Activated CD4-positive, alpha-beta T cell treated with anti-CD3 and anti-CD28 coated beads, Interleukin-2, amount 10 ng/mL, durations not matched to agents 7 days and 5 days (primary cell): Measurements from ENCODE around the gene OR6C2. TPM values are rescaled to one million over a fixed set of nuclear protein-coding genes. Genes with fewer than 3 reads are reported as not detected.
"Not testable (repeated sequence)": the region's sequence is repeated elsewhere in the genome, so short reads cannot be mapped to it uniquely, and the experiment has no call there.

Experiments
- CTCF ChIA-PET: fragments of 350-600 bp; sonication (Branson Sonifier 250); formaldehyde crosslinking; loops from one replicate; lab custom pipeline; 2021; ENCODE audit warnings: antibody characterized with exemption; lab: Charles Lee
- POLR2A ChIA-PET: fragments of 350-600 bp; sonication (Branson Sonifier 250); formaldehyde crosslinking; loops from one replicate; lab custom pipeline; 2021; ENCODE audit warnings: antibody characterized with exemption; lab: Charles Lee
- DNase-seq: peaks from one replicate; pipeline ENCODE4 v3.0.0-alpha.2; 2020
- H3K27ac Mint-ChIP-seq: one replicate; pipeline ENCODE4 v1.8.0; 2021; ENCODE audit warnings: mild to moderate bottlenecking, moderate library complexity, mixed read lengths
- H3K27me3 Mint-ChIP-seq: one replicate; pipeline ENCODE4 v1.8.0; 2021; ENCODE audit warnings: mixed read lengths
- H3K36me3 Mint-ChIP-seq: one replicate; pipeline ENCODE4 v1.8.0; 2021; ENCODE audit warnings: low read depth, mixed read lengths
- H3K4me1 Mint-ChIP-seq: one replicate; pipeline ENCODE4 v1.8.0; 2021; ENCODE audit warnings: mixed read lengths
- H3K4me3 Mint-ChIP-seq: one replicate; pipeline ENCODE4 v1.8.0; 2021; ENCODE audit warnings: mild to moderate bottlenecking, moderate library complexity, mixed read lengths
- H3K9me3 Mint-ChIP-seq: one replicate; pipeline ENCODE4 v1.8.0; 2021; ENCODE audit warnings: mixed read lengths
- total RNA-seq, 2 experiments: library from RNA; stranded (reverse); gene quantifications; one replicate each; pipeline ENCODE4 v1.2.3, GENCODE V29; 2021

OR6C2 gene
- total RNA-seq, result not detected

DNA sequence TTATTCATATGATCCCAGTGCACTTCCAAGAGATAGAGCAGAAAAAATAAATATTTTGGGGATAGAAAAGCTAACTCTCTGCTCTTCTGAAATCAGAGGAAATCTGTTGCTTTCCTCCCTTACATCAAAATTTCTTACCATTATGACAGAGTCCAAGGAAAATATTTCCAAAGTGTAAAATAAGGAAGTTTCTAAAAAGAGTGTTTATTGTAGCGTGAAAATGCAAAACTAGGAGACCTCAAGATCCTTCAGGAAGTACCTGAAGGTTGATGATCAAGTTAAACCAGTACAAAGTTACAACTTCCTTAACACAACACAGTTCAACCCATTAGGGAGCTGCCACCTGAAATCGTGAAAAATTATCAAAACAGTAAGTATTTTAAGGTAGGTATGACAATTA lies at the start of gene OR6C2:
OR6C2 (plus strand) TSS at position 301 of the 400 bp plus-strand sequence. CDS start 8,138 bp downstream, outside the sequence.
- ChIA-PET CTCF (no interaction called here), POLR2A (no interaction called here)
- peaks cover 10% of the 10 kb centered on the region for H3K27me3 Mint-ChIP-seq
- H3K4me3 Mint-ChIP-seq, result no peak within 1 kb of the TSS
- no peaks in the 10 kb centered on the region for H3K36me3 Mint-ChIP-seq
- no peak for DNase-seq
- no peak within 1 kb of the TSS for H3K27ac Mint-ChIP-seq
- H3K9me3 Mint-ChIP-seq, result peaks cover 6% of the 10 kb centered on the region
- H3K4me1 Mint-ChIP-seq, result no peaks in the 10 kb centered on the region

DNA sequence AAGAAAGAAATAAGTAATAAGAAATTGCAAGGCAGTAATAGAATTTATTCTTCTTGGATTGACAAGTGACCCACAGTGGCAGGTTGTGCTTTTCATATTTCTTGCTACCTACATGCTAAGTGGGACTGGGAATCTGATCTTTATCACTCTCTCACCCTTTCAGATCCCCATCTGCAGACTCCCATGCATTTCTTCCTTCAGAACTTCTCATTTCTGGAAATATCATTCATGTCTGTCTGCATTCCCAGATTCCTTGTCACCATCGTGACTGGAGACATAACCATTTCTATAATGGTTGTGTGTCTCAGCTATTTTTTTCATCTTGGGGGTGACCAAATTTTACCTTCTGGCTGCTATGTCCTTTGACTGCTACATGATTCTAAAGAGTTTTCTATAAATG lies 47.5 kb upstream of the OR6C2 start:
- no peak for DNase-seq
- ChIA-PET CTCF (no interaction called here), POLR2A (no interaction called here)
- H3K27me3 Mint-ChIP-seq, result peaks cover 20% of the 10 kb centered on the region
- H3K4me3 Mint-ChIP-seq, result no peak overlapping the region
- no peaks in the 10 kb centered on the region for H3K4me1 Mint-ChIP-seq
- H3K27ac Mint-ChIP-seq, result no peak overlapping the region
- no peaks in the 10 kb centered on the region for H3K36me3 Mint-ChIP-seq
- no peaks in the 10 kb centered on the region for H3K9me3 Mint-ChIP-seq

DNA sequence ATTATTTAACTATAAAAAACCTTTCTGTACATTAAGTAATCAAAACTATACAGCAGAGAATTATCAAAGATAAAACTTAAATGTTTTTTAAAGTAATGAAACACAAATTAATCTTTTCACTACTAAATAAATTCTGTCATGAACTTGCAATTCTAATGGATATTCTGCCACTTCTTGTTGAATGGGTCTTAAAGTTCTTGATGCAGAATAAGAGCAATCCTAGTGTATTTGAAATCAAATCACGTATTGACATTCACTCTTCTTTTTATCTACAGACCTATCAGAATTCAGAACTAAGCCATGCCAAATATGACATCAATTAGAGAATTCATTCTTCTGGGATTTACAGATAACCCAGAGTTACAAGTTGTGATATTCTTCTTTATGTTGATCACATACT lies 43.6 kb upstream of the OR6C2 start, which contains the start of gene OR6C65:
OR6C65 (plus strand) TSS at position 301 of the 400 bp plus-strand sequence; CDS start at position 301, 0 bp downstream.
- peaks cover 22% of the 10 kb centered on the region for H3K27me3 Mint-ChIP-seq
- DNase-seq, result no peak
- no peak within 1 kb of the TSS for H3K4me3 Mint-ChIP-seq
- no peaks in the 10 kb centered on the region for H3K4me1 Mint-ChIP-seq
- POLR2A ChIA-PET, result no interaction called here
- no peaks in the 10 kb centered on the region for H3K36me3 Mint-ChIP-seq
- H3K9me3 Mint-ChIP-seq, result no peaks in the 10 kb centered on the region
- no peak within 1 kb of the TSS for H3K27ac Mint-ChIP-seq
- CTCF ChIA-PET, result no interaction called here

DNA sequence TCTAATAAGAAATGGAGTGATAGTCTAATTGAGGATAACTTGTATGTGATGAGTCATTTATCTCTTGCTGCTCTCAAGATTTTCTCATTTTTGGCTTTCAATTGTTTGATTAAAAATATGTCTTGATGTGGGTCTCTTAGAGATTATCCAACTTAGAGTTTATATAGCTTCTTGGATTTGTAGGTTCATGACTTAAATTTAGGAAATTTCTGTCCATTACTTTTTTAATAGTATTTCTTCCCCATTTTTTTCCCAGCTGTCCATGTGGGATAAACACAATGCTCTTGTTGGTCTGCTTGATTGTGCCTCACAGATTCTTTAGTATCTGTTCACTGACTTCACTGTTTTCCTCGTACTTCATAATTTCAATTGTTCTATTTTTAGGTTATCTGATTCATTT lies 36.0 kb upstream of the OR6C2 start:
- DNase-seq, result no peak
- Mint-ChIP-seq H3K4me1 (no peaks in the 10 kb centered on the region), H3K9me3 (no peaks in the 10 kb centered on the region), H3K36me3 (no peaks in the 10 kb centered on the region), H3K4me3 (no peak overlapping the region), H3K27me3 (peaks cover 12% of the 10 kb centered on the region), H3K27ac (no peak overlapping the region)
- ChIA-PET POLR2A (no interaction called here), CTCF (interaction anchor here (1.2 kb wide), 1 partner anchor 12 kb away, joined by 3 read pairs; no protein-coding TSS in a partner anchor)

DNA sequence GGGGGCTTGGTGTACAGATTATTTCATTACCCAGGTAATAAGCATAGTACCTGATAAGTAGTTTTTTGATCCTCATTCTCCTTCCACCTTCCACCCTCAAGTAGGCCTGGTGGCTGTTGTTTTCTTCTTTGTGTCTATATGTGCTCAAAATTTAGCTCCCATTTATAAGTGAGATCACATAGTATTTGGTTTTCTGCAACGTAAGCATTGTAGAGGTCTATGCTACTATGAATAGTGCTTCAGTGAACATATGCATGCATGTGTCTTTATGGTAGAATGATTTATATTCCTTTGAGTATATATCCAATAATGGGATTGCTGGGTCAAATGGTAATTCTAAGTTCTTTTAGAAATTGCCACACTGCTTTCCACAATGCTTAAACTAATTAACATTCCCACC lies 34.7 kb upstream of the OR6C2 start:
- H3K4me3 Mint-ChIP-seq, H3K9me3 Mint-ChIP-seq, CTCF ChIA-PET: not testable (repeated sequence)

DNA sequence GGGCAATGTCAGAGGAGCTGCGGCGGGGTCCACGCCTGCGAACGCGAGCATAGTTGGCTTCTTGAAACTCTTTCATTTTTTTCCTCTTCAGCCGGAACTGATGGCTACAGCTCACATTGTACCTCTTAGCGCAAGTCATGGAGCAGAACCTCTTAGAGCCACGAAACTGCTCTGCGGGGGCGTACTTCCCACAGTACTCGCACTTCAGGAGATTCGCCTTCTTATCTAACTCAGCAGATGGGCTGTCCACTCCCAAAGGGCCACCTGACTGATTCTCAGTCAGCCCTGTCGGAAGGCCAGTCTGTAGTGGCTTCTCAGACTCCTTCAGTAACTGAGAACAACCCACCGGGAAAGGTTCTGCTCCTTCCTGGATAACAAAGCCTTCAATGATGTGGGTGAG lies 31.7 kb upstream of the OR6C2 start:
- H3K4me3 Mint-ChIP-seq, DNase-seq, CTCF ChIA-PET, H3K4me1 Mint-ChIP-seq, POLR2A ChIA-PET, H3K27ac Mint-ChIP-seq, H3K9me3 Mint-ChIP-seq, H3K36me3 Mint-ChIP-seq: not testable (repeated sequence)
- peaks cover 34% of the 10 kb centered on the region for H3K27me3 Mint-ChIP-seq

More for the DNA sequence above, 34.7 kb upstream of the OR6C2 start:
- H3K27ac Mint-ChIP-seq, POLR2A ChIA-PET, H3K36me3 Mint-ChIP-seq, H3K4me1 Mint-ChIP-seq, DNase-seq: not testable (repeated sequence)
- H3K27me3 Mint-ChIP-seq, result peaks cover 14% of the 10 kb centered on the region

DNA sequence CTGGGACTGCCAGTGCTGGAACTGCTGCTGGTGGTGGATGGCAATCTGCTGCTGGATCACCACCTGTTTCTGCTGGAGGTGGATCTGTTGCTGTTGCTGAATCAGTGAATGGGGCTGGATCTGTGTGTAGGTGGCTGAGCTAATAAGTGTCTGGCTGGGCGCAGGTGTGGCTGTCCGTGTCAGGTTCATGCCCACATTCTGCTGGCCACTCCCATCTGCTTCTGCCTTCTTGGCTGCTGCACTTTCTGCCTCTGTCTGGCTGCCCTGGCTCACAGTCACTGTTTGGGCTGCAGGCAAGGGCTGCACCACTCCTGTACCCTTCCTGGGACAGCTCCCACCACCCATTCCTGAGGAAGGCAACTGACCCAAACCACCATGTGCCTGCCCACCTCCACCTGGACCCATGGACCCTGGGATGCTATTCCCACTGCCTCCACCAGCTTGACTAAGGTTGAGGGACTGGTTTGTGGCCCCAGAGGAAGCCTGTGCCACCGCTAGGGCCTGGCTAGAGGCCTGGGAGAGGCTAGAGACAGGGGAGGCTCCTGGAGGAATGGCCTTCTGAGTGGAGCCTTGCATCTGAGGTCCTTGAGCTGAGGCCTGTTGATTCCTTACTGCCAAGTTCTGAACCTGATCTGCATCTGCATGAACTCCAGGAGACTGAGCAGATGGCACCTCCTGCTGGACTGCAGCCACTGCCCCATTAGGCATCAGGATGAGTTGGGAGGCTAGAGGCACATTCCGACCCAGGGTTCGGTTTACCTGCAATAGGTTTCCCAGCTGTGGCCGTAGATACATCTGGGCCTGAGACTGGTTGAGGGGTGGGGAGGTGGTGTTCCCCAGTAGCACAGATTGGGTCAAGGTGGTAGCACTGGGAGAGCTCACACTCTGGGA lies 30.1 kb upstream of the OR6C2 start:
- CTCF ChIA-PET, H3K27ac Mint-ChIP-seq, H3K9me3 Mint-ChIP-seq, H3K4me3 Mint-ChIP-seq, H3K4me1 Mint-ChIP-seq, DNase-seq, POLR2A ChIA-PET, H3K36me3 Mint-ChIP-seq: not testable (repeated sequence)
- H3K27me3 Mint-ChIP-seq, result peaks cover 40% of the 10 kb centered on the region

DNA sequence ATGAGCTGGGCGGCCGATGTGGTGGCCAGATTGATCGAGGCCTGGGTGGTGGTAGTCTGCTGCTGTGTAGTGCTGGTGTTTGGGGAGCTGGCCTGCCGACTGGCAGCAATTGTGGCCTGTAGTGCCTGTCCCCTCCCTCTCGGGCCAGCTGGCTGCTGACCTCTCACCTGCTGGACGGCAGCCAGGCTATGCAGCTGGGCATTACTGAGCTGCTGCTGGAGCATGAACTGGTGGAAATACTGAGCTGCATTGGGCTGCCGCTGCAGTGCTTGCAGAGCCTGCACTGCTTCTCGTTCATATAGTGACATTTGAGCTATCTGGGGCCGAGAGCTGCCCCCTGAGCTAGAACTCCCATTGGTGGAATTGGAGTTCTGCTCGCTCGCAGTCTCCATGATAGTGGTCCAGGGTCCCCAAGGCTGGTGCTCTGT lies 29.5 kb upstream of the OR6C2 start:
- peaks cover 44% of the 10 kb centered on the region for H3K27me3 Mint-ChIP-seq
- CTCF ChIA-PET, H3K36me3 Mint-ChIP-seq, POLR2A ChIA-PET, DNase-seq, H3K27ac Mint-ChIP-seq, H3K4me1 Mint-ChIP-seq, H3K4me3 Mint-ChIP-seq, H3K9me3 Mint-ChIP-seq: not testable (repeated sequence)

DNA sequence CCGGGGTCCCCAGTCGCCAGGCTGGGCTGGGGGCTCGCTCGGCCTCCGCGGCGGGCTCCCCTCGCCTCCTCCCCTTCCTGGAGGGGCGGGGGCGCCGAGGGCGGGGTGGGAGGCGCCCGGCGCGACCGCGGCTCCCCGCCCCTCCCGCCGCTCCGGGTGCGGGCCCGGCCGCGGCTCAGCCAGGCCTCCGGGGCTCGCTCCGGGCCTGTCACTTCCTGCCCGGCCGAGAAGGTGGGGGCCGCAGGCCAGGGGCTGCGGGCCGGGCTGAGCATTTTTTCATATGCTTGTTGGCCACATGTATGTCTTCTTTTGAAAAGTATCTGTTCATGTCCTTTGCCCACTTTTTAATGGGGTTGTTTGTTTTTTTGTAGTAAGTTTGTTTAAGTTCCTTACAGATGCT lies 29.0 kb upstream of the OR6C2 start:
- H3K27ac Mint-ChIP-seq, H3K9me3 Mint-ChIP-seq, CTCF ChIA-PET, DNase-seq, H3K4me3 Mint-ChIP-seq, H3K4me1 Mint-ChIP-seq, POLR2A ChIA-PET, H3K36me3 Mint-ChIP-seq: not testable (repeated sequence)
- peaks cover 44% of the 10 kb centered on the region for H3K27me3 Mint-ChIP-seq

DNA sequence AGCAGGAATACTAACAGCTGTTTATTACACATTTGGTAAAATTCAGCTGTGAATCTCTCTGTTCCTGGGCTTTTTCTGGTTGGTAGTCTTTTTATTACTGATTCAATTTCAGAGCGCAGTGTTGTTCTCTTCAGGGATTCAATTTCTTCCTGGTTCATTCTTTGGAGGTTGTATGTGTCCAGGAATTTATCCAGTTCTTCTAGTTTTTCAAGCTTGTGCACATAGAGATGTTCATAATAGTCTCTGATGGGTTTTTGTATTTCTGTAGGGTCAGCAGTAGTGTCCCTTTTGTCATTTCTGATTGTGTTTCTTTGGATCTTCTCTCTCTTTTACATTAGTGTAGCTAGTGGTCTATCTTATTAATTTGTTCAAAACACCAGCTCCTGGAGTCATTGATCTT lies 26.9 kb upstream of the OR6C2 start:
- H3K27ac Mint-ChIP-seq, result no peak overlapping the region
- ChIA-PET CTCF (no interaction called here), POLR2A (no interaction called here)
- H3K9me3 Mint-ChIP-seq, result no peaks in the 10 kb centered on the region
- H3K4me3 Mint-ChIP-seq, result no peak overlapping the region
- H3K4me1 Mint-ChIP-seq, result peaks cover 2% of the 10 kb centered on the region
- peaks cover 44% of the 10 kb centered on the region for H3K27me3 Mint-ChIP-seq
- DNase-seq, result no peak
- H3K36me3 Mint-ChIP-seq, result no peaks in the 10 kb centered on the region

DNA sequence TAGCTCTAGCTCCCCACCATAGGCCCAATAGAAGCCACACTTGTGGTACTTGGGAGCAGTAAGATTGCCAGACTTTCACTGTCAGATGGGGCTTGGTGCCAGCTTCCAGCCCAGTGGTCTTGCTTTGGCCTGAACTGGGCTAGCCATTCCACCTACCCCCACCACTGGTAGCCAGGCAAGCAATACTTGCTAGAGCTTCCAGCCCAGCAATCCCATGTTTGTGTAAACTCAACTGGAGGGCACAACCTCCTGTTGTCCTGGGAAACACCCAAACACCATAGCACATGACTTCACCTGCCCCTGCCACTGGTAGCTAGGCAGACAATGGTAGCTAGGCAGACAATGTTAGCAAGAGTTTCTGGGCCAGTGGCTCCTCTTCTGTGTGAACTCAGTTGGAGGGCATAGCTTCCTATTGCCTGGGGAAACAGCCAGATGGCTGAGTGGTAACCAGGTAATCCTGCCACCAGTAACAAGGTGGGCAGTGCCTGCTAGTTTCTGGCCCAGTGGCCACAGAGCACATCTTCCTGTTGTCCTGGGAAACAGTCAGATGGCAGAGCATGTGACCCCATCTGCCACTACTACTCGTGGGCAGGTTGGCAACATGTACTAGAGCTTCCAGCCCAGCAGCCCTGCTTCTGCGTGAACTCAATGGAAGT lies 23.4 kb upstream of the OR6C2 start:
- H3K4me1 Mint-ChIP-seq, result no peaks in the 10 kb centered on the region
- H3K27ac Mint-ChIP-seq, result no peak overlapping the region
- no peak overlapping the region for H3K4me3 Mint-ChIP-seq
- peaks cover 32% of the 10 kb centered on the region for H3K27me3 Mint-ChIP-seq
- H3K9me3 Mint-ChIP-seq, result no peaks in the 10 kb centered on the region
- ChIA-PET POLR2A (no interaction called here), CTCF (interaction anchor here (0.5 to 0.8 kb wide), 2 partner anchors 13 to 158 kb away, joined by 3 read pairs; no protein-coding TSS in a partner anchor)
- no peak for DNase-seq
- no peaks in the 10 kb centered on the region for H3K36me3 Mint-ChIP-seq

DNA sequence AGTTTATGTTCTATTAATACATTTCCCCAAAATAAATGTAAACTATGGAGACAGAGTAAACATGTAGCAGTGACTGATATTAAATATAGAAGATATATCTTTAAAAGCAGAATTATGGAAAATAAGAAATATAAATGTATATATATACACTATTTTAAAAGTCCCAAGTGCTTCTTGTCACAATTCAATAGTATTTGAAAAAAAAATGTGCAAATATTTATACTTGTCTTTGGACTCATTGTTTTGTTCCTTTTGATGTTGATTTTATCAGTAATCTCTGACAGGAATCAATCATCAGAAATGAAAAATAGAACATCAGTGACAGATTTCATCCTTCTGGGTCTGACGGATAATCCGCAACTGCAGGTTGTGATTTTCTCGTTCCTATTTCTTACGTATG lies 17.9 kb upstream of the OR6C2 start, which contains the start of gene OR6C76:
OR6C76 (plus strand) TSS at position 301 of the 400 bp plus-strand sequence; CDS start at position 301, 0 bp downstream.
- no peak for DNase-seq
- Mint-ChIP-seq H3K27me3 (peaks cover 8% of the 10 kb centered on the region), H3K27ac (no peak within 1 kb of the TSS), H3K36me3 (no peaks in the 10 kb centered on the region), H3K4me3 (no peak within 1 kb of the TSS), H3K4me1 (no peaks in the 10 kb centered on the region), H3K9me3 (no peaks in the 10 kb centered on the region)
- ChIA-PET POLR2A (no interaction called here), CTCF (no interaction called here)
